Activated T-cell treated with anti-CD3 and anti-CD28 coated beads, Interleukin-2, amount 50 U/mL, for 48 hours (primary cell): ENCODE data around the gene PPP2R5C.

Experiments
- DNase-seq, 2 experiments: peaks; one replicate each; pipeline ENCODE4 v3.0.0-alpha.2; 2020

Gene PPP2R5C

GRCh38 chr14:101755591-101756324, 5.8 kb upstream of the PPP2R5C start:
- DNase-seq: no peak

GRCh38 chr14:101757064-101757838, 4.3 kb upstream of the PPP2R5C start:
- DNase-seq: no peak

GRCh38 chr14:101757839-101758211, 3.7 kb upstream of the PPP2R5C start:
- no peak for DNase-seq

GRCh38 chr14:101758913-101759593, 2.5 kb upstream of the PPP2R5C start:
- DNase-seq: no peak

GRCh38 chr14:101760138-101761011, 1.1 kb upstream of the PPP2R5C start:
- DNase-seq: peak; percentile 97 to 98

- peak; percentile 49 to 60 for DNase-seq
These were observed 496 bp downstream of the PPP2R5C start for GRCh38 chr14:101761881-101762529.

GRCh38 chr14:101762530-101763101, 1.1 kb downstream of the PPP2R5C start:
- no peak for DNase-seq

- DNase-seq: no peak
These were observed 2.6 kb downstream of the PPP2R5C start for GRCh38 chr14:101763941-101764709.

- no peak for DNase-seq
These were observed 6.3 kb downstream of the PPP2R5C start for GRCh38 chr14:101767618-101768362.

GRCh38 chr14:101770183-101770582, 8.7 kb downstream of the PPP2R5C start:
- no peak for DNase-seq

GRCh38 chr14:101772770-101773169, 11.3 kb downstream of the PPP2R5C start:
- DNase-seq: no peak

- no peak for DNase-seq
These were observed 11.9 kb downstream of the PPP2R5C start for GRCh38 chr14:101773378-101773777.

GRCh38 chr14:101774006-101774795, 12.7 kb downstream of the PPP2R5C start:
- DNase-seq: no peak

- DNase-seq: no peak
These were observed 13.3 kb downstream of the PPP2R5C start for GRCh38 chr14:101774814-101775213.

GRCh38 chr14:101775826-101776225, 14.3 kb downstream of the PPP2R5C start:
- no peak for DNase-seq

- no peak for DNase-seq
These were observed 14.8 kb downstream of the PPP2R5C start for GRCh38 chr14:101776344-101776743.

- no peak for DNase-seq
These were observed 18.9 kb downstream of the PPP2R5C start for GRCh38 chr14:101780390-101780789.

- no peak for DNase-seq
These were observed 19.4 kb downstream of the PPP2R5C start for GRCh38 chr14:101780887-101781239.
